ENCODE data around the gene MOSPD3. TPM values are rescaled to one million over a fixed set of nuclear protein-coding genes. Genes with fewer than 3 reads are reported as not detected.

Gene MOSPD3
- polyA plus RNA-seq, 3 donors, result 12.7 to 15.5 (median 13.3) TPM

- Histone ChIP-seq H3K27me3 (ENCODE audit: control insufficient read depth in 2 of 2, insufficient read depth in 2 of 2, low read length in 2 of 2) (no peaks in the 10 kb centered on the region), H3K4me1 (ENCODE audit: control insufficient read depth in 1 of 2, insufficient read depth in 2 of 2, low read length in 2 of 2) (peaks cover 34 to 53% of the 10 kb centered on the region in 2 donors), H3K36me3 (replicated peaks in 1 of 2; ENCODE audit: control insufficient read depth in 1 of 2, insufficient read depth in 2 of 2, low read length in 2 of 2) (peaks cover 40 to 43% of the 10 kb centered on the region in 2 donors), H3K4me3 (replicated peaks in 1 of 3; ENCODE audit: low read depth in 2 of 3, low read length in 3 of 3) (peak overlapping the region; percentile 77 to 100 (median 93)), H3K27ac (ENCODE audit: low read depth in 1 of 2, low read length in 2 of 2) (peak overlapping the region; percentile 84 to 88), H3K4me2 (replicated peaks; ENCODE audit: extremely low read depth, low read length, poor library complexity, severe bottlenecking) (peak overlapping the region; percentile 93), H4K20me1 (ENCODE audit: insufficient read depth, low read length) (peaks cover 70% of the 10 kb centered on the region), H3K79me2 (ENCODE audit: insufficient read depth, low read length) (peaks cover 58% of the 10 kb centered on the region), H3K9me3 (replicated peaks in 1 of 2; ENCODE audit: control insufficient read depth in 1 of 2, insufficient read depth in 1 of 2, low read length in 2 of 2) (no peaks in the 10 kb centered on the region), H3K9ac (ENCODE audit: insufficient read depth, low read length, poor library complexity, severe bottlenecking) (peak overlapping the region; percentile 84), H2AFZ (ENCODE audit: insufficient read depth, low read depth, low read length, poor library complexity, severe bottlenecking) (peak overlapping the region; percentile 83)
- Mint-ChIP-seq H3K4me3 (peak overlapping the region; percentile 93 to 99), H3K27me3 (ENCODE audit: low read depth in 3 of 3) (peaks cover 0 to 2% (median 1%) of the 10 kb centered on the region in 3 donors), H3K9me3 (peaks cover 0 to 3% (median 0%) of the 10 kb centered on the region in 7 donors), H3K27ac (peak overlapping the region; percentile 93 to 98 (median 98)), H3K36me3 (peaks cover 5 to 8% of the 10 kb centered on the region in 2 donors), H3K4me1 (peaks cover 41% of the 10 kb centered on the region)
- intact Hi-C loops (cut with micrococcal nuclease), result loop anchor here in 1 of 2 donors (10.0 kb wide), 1 partner anchor 661 kb away; the partner anchor contains the start of gene FIS1
- no peak for TF ChIP-seq CTCF (IDR thresholded peaks at IDR 0.05)
- peak; percentile 49 to 70 (median 70) for DNase-seq
- WGBS (ENCODE audit: insufficient coverage), result 2% methylated on average over 16 of the region's 23 CpGs
These were observed 28.9 kb upstream of the MOSPD3 start for GRCh38 chr7:100583132-100584053.

GRCh38 chr7:100584054-100584682 lies 28.2 kb upstream of the MOSPD3 start:
- DNase-seq, result peak; percentile 8 to 64 (median 61)
- intact Hi-C loops (cut with micrococcal nuclease), result loop anchor here in 1 of 2 donors (10.0 kb wide), 1 partner anchor 661 kb away; the partner anchor contains the start of gene FIS1
- H3K4me1 ChIP-seq (ENCODE audit: control insufficient read depth in 1 of 2, insufficient read depth in 2 of 2, low read length in 2 of 2), result peaks cover 34 to 53% of the 10 kb centered on the region in 2 donors
- H3K27ac ChIP-seq (ENCODE audit: low read depth in 1 of 2, low read length in 2 of 2), result peak overlapping the region; percentile 84 to 88
- WGBS (ENCODE audit: insufficient coverage), result 0% methylated on average over 7 of the region's 15 CpGs
- H4K20me1 ChIP-seq (ENCODE audit: insufficient read depth, low read length), result peaks cover 62% of the 10 kb centered on the region
- H3K79me2 ChIP-seq (ENCODE audit: insufficient read depth, low read length), result peaks cover 58% of the 10 kb centered on the region
- H3K4me2 ChIP-seq (replicated peaks; ENCODE audit: extremely low read depth, low read length, poor library complexity, severe bottlenecking), result peak overlapping the region; percentile 93
- Mint-ChIP-seq H3K36me3 (peaks cover under 1 to 5% of the 10 kb centered on the region in 2 donors), H3K9me3 (peaks cover 0 to 3% (median 0%) of the 10 kb centered on the region in 7 donors), H3K27me3 (ENCODE audit: low read depth in 3 of 3) (peaks cover under 1 to 5% (median 2%) of the 10 kb centered on the region in 3 donors), H3K4me1 (peaks cover 41% of the 10 kb centered on the region), H3K27ac (peak overlapping the region; percentile 93 to 98 (median 98)), H3K4me3 (peak overlapping the region; percentile 93 to 99)
- no peaks in the 10 kb centered on the region for H3K27me3 ChIP-seq (ENCODE audit: control insufficient read depth in 2 of 2, insufficient read depth in 2 of 2, low read length in 2 of 2)
- peak overlapping the region; percentile 84 for H3K9ac ChIP-seq (ENCODE audit: insufficient read depth, low read length, poor library complexity, severe bottlenecking)
- H2AFZ ChIP-seq (ENCODE audit: insufficient read depth, low read depth, low read length, poor library complexity, severe bottlenecking), result peak overlapping the region; percentile 83
- no peak for TF ChIP-seq CTCF (IDR thresholded peaks at IDR 0.05)
- H3K4me3 ChIP-seq (replicated peaks in 1 of 3; ENCODE audit: low read depth in 2 of 3, low read length in 3 of 3), result peak overlapping the region; percentile 77 to 100 (median 93)
- H3K36me3 ChIP-seq (replicated peaks in 1 of 2; ENCODE audit: control insufficient read depth in 1 of 2, insufficient read depth in 2 of 2, low read length in 2 of 2), result peaks cover 32 to 35% of the 10 kb centered on the region in 2 donors
- H3K9me3 ChIP-seq (replicated peaks in 1 of 2; ENCODE audit: control insufficient read depth in 1 of 2, insufficient read depth in 1 of 2, low read length in 2 of 2), result no peaks in the 10 kb centered on the region

All from CD14-positive monocyte (primary cell).